ENCODE data around the gene GJB3. TPM values are rescaled to one million over a fixed set of nuclear protein-coding genes. Genes with fewer than 3 reads are reported as not detected.

Gene GJB3
- total RNA-seq, 1 donor: not detected

DNA sequence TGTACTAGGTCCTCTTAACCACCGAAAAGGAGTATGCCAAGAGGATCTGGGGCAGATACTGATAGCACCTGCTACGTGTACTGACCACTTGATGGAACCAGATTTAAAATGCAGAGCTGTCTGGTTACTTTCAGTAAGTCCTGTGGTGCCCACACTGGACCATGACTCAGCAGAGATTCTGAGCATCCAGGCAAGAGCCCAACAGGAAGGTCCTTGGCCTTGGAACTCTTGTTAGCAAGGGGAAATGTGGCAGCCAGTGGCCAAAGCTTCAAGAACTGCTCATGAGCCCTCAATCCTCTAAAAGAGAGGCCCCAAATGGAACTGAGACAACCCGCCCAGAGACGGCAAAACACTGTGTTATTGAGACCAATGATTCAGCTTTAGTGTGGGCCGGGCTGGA, 30.4 kb upstream of the GJB3 start:
- DNase-seq (ENCODE audit: low read depth): peak; percentile 25
- TF ChIP-seq CTCF (IDR thresholded peaks at IDR 0.05; ENCODE audit: insufficient read depth, low read length): no peak
- no peak overlapping the region for H3K4me3 ChIP-seq (ENCODE audit: low read depth, low read length)

DNA sequence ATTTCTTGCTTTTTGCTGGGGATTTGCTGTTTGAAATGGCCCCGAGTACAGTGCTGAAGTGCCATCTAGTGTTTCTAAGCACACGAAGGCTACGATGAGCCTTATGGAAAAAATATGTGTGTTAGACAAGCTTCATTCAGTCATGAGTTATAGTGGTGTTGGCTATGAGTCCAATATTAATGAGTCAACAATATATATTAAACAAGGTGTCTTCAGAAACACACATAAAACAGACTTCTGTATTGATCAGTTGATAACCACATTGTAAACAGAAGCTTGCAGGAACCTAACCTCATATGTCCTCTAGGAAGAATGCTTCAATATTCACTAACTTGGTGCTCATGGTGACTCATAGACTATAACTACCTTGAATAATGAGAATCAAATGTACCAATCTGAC, 27.9 kb upstream of the GJB3 start:
- no peak for TF ChIP-seq CTCF (IDR thresholded peaks at IDR 0.05; ENCODE audit: insufficient read depth, low read length)
- no peak for DNase-seq (ENCODE audit: low read depth)
- H3K4me3 ChIP-seq (ENCODE audit: low read depth, low read length): no peak overlapping the region

DNA sequence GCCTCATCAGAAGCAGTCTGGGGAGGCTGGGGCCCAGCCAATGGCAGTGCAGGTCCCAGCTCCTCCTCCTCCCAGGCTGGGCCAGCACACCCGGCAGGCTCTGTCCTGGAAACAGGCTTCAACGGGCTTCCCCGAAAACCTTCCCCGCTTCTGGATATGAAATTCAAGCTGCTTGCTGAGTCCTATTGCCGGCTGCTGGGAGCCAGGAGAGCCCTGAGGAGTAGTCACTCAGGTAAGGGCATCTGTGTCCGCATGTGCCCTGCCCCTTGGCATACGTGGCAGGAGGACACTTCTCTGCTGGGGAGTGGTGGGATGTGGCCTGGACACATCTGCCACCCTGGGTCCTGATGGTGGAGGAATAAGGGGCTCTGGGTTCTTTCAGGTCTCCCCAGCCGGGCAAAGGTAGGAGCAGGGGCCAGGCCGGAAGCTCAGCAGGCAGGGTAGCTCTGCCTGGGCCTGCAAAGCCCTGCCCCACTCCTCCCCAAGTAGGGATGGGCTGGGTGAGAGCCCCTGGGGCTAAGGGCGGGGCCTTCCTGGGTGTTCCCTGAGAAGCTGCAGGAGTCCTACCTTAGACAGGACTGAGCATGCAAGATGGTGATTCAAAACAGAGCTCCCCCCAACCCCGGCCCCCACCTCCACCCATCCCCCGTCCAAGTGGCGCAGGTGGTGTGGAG, 25.9 kb upstream of the GJB3 start, which contains the start of gene GJB5:
Gene GJB5, plus strand, starts transcription at position 84 of the 674 bp plus-strand sequence. CDS start 2,284 bp downstream, outside the sequence.
- TF ChIP-seq CTCF (IDR thresholded peaks at IDR 0.05; ENCODE audit: insufficient read depth, low read length): no peak
- no peak for DNase-seq (ENCODE audit: low read depth)
- no peak within 1 kb of the TSS for H3K4me3 ChIP-seq (ENCODE audit: low read depth, low read length)

DNA sequence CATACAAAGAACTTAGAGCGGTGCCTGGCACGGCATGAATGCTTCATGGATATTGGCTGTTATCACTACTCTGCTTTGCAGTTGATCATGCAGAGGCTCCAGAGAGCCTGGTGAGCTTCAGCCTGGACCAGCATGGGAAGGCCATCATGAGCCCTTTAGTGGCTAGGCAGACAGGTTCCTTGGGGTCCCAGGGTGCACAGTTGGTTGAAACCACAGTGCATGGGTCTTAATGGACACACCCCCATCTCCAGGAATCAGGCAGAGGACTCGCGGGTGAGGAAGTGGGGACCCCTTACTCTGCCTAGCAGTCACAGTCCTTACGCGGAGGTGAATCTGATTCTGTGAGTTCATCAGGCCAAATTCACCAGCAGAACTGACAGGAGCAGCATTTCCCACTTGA, 25.1 kb upstream of the GJB3 start:
- no peak for DNase-seq (ENCODE audit: low read depth)
- no peak overlapping the region for H3K4me3 ChIP-seq (ENCODE audit: low read depth, low read length)
- TF ChIP-seq CTCF (IDR thresholded peaks at IDR 0.05; ENCODE audit: insufficient read depth, low read length): no peak

DNA sequence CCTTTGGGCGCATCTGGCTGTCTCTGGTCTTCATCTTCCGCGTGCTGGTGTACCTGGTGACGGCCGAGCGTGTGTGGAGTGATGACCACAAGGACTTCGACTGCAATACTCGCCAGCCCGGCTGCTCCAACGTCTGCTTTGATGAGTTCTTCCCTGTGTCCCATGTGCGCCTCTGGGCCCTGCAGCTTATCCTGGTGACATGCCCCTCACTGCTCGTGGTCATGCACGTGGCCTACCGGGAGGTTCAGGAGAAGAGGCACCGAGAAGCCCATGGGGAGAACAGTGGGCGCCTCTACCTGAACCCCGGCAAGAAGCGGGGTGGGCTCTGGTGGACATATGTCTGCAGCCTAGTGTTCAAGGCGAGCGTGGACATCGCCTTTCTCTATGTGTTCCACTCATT, 23.6 kb upstream of the GJB3 start:
- H3K4me3 ChIP-seq (ENCODE audit: low read depth, low read length): no peak overlapping the region
- no peak for TF ChIP-seq CTCF (IDR thresholded peaks at IDR 0.05; ENCODE audit: insufficient read depth, low read length)
- no peak for DNase-seq (ENCODE audit: low read depth)

DNA sequence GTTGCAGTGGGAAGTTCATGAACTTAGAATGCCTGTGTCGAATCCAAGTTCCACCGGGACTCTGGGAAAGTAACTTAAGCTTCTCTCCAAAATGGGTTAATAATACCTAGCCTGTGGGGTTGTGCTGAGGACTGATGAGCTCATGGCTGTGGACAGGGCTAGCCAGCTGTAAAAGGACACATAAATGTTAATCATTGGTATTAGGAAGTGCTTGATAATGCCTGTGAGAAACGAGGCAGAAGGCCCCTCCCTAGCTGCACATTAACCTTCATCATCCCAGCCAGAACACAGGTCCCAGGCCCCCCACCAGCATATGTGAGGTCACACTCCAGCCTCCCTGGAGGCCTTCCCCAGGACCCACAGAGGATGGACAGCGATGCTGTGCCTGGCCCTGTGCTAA, 22.3 kb upstream of the GJB3 start:
- no peak for DNase-seq (ENCODE audit: low read depth)
- no peak overlapping the region for H3K4me3 ChIP-seq (ENCODE audit: low read depth, low read length)
- TF ChIP-seq CTCF (IDR thresholded peaks at IDR 0.05; ENCODE audit: insufficient read depth, low read length): no peak
